Measurements from ENCODE around the gene RAD51D. TPM values are rescaled to one million over a fixed set of nuclear protein-coding genes. Genes with fewer than 3 reads are reported as not detected.

RAD51D gene
- total and polyA plus RNA-seq, 10 of the 15 experiments (the other 5 are each of a cell fraction or from before 2014, with no cell fraction given), result 2.6 to 29.3 (median 13.5) TPM

GRCh38 chr17:35087731-35088355, 31.8 kb downstream of the RAD51D start:
- Histone ChIP-seq H3K4me3 (peak overlapping the region; percentile 80), H2AFZ (ENCODE audit: control insufficient read depth, low read depth, low read length) (peak overlapping the region; percentile 2), H3K27ac (ENCODE audit: control insufficient read depth, insufficient read depth) (peak overlapping the region; percentile 96), H3K79me2 (ENCODE audit: control insufficient read depth, insufficient read depth, low read length) (peaks cover 58% of the 10 kb centered on the region), H3K27me3 (replicated peaks in 1 of 2; ENCODE audit: control insufficient read depth in 2 of 2, insufficient read depth in 2 of 2, low read length in 1 of 2) (no peaks in the 10 kb centered on the region), H3K36me3 (ENCODE audit: control insufficient read depth in 2 of 2, insufficient read depth in 2 of 2, low read length in 1 of 2) (no peaks in the 10 kb centered on the region; a peak in 1 of 4 replicates), H3K9me3 (replicated peaks; ENCODE audit: control insufficient read depth, insufficient read depth, low read length) (no peaks in the 10 kb centered on the region), H4K20me1 (ENCODE audit: control insufficient read depth, insufficient read depth) (no peaks in the 10 kb centered on the region), H3K9ac (ENCODE audit: control insufficient read depth, insufficient read depth, low read length) (peak overlapping the region; percentile 95), H3K4me2 (ENCODE audit: control insufficient read depth, insufficient read depth) (peak overlapping the region; percentile 73), H3K4me1 (ENCODE audit: control insufficient read depth, insufficient read depth, low read length) (peaks cover 17% of the 10 kb centered on the region)
- no TSS peak for BruUV-seq (replicated peaks)
- peak; percentile 12 for ATAC-seq
- ChIA-PET POLR2A (interaction anchor here (0.7 to 5.0 kb wide), 7 partner anchors 8 to 460 kb away, joined by 3 to 115 read pairs (median 6); partner anchors contain the start of gene RFFL), CTCF (interaction anchor here (0.8 to 3.0 kb wide), 8 partner anchors 10 to 47 kb away, joined by 3 to 23 read pairs (median 6); partner anchors contain the start of gene RFFL), RAD21 (ENCODE audit: unreplicated experiment) (interaction anchor here (1.1 to 17.8 kb wide), 9 partner anchors 8 to 448 kb away, joined by 3 to 452 read pairs (median 5); partner anchors contain the start of genes LIG3 and RFFL), SMC1A (ENCODE audit: uncharacterized antibody, unreplicated experiment) (interaction anchor here (1.0 to 14.7 kb wide), 7 partner anchors 8 to 69 kb away, joined by 3 to 534 read pairs (median 4); partner anchors contain the start of genes RAD51D and RFFL)
- FAIRE-seq, result peak; percentile 13
- TF ChIP-seq TAF1 (IDR thresholded peaks at IDR 0.05; ENCODE audit: borderline replicate concordance, low read depth, low read length) (peak; percentile 34; the same call in 1 of the 2 replicates), MXI1 (IDR thresholded peaks at IDR 0.05; ENCODE audit: low read depth, low read length) (peak; percentile 51; the same call in 1 of the 2 replicates), CREB1 (IDR thresholded peaks at IDR 0.05; ENCODE audit: low read depth) (no peak), RUNX3 (IDR thresholded peaks at IDR 0.05; ENCODE audit: low read length) (peak; percentile 38), ATF7 (IDR thresholded peaks at IDR 0.05; ENCODE audit: low read depth) (peak; percentile 12; the same call in 1 of the 2 replicates), SMAD5 (IDR thresholded peaks at IDR 0.05; ENCODE audit: low read depth) (peak; percentile 16), ASH2L (IDR thresholded peaks at IDR 0.05; ENCODE audit: borderline replicate concordance, low read depth) (no peak)
- in situ Hi-C loops (cut with MboI) (no loop called here), intact Hi-C loops (cut with micrococcal nuclease; ENCODE audit: unreplicated experiment) (loop anchor here (1.0 to 5.0 kb wide), 3 partner anchors 25 to 106 kb away; partner anchors contain the start of genes LIG3, RAD51D and RFFL)
- under 1% methylated on average over 9 of the region's 9 CpGs for WGBS (ENCODE audit: insufficient coverage, insufficient replicate concordance, low lambda C conversion rate, missing lambda C conversion rate)
- no peak for DNase-seq (ENCODE audit: low read depth, low spot score)
